Measurements from ENCODE around the gene TNIP1. TPM values are rescaled to one million over a fixed set of nuclear protein-coding genes. Genes with fewer than 3 reads are reported as not detected.
A peak's percentile ranks its signal among the peaks of the same experiment; 100 is the strongest.

TNIP1 gene
- total RNA-seq, 2 experiments from 2014 or later: 351 to 408 TPM

DNA sequence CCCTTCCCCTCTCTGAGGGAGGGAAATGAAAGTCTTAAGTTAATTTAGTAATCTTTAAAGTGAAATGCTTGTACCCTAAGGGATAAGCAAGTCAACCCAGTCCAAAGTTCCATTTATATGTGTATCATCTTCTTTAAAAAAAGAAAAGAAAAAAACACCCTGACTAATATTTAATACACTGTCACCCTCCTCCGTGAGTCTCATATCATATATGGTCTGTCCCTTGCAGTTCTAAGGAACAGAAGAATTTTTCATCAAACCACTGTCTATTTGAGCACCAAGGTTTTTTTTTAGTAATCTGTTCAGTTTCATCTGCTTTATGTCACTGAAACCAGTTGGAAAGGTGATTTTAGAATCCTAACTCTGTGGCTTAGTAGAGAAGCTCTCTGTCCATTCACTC lies 15.2 kb downstream of the TNIP1 start:
- intact Hi-C loops (cut with DNase I, micrococcal nuclease): loop anchor here in 1 of 2 experiments (1.0 kb wide), 1 partner anchor 13 kb away; no protein-coding TSS in a partner anchor
- H3K27ac Mint-ChIP-seq: peak overlapping the region; percentile 91
- H3K27me3 Mint-ChIP-seq: no peaks in the 10 kb centered on the region
- ChIA-PET POLR2A (interaction anchor here (0.5 to 2.0 kb wide), 3 partner anchors 13 to 372 kb away, joined by 3 to 21 read pairs (median 3); no protein-coding TSS in a partner anchor), CTCF (interaction anchor here (0.7 to 2.2 kb wide), 11 partner anchors 10 to 175 kb away, joined by 3 to 11 read pairs (median 4); partner anchors contain the start of gene TNIP1)
- H3K9me3 Mint-ChIP-seq (ENCODE audit: low read depth): no peaks in the 10 kb centered on the region
- DNase-seq (no peak), ATAC-seq (peak; percentile 58)
- peak overlapping the region; percentile 27 for H3K4me3 Mint-ChIP-seq
- peaks cover 94% of the 10 kb centered on the region for H3K36me3 Mint-ChIP-seq (ENCODE audit: low read depth)
- peaks cover 99% of the 10 kb centered on the region for H3K4me1 Mint-ChIP-seq

DNA sequence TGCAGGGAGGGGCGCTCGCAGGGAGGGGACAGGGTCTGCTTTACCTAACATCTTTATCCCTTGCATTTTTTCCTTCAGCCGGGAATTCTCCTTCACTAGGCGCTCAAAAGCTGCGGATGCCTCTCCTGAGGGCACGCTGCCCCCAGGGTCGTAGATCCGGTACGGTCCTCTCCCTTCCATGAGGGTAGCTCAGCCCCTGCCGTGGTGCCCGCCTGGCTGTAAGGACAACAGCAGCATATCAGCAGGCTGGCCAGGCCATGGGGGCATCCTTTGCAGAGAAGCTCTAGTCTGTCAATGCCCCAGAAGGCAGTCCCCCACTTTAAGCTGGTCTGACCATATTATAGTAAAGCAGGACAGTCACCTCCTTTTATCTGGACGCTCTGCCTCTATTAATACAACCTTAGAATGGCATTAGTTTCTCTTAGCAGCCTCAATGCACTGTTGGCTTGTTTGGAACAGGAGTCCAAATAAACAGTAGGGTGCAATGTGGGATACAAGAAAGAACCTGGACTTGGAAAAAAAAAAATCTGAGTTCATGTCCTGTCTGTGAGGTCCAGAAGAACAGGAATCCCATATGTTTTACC lies 15.8 kb downstream of the TNIP1 start:
- DNase-seq: no peak
- H3K4me3 Mint-ChIP-seq: no peak overlapping the region
- POLR2A ChIA-PET: interaction anchor here (1.2 to 2.0 kb wide), 2 partner anchors 13 to 14 kb away, joined by 4 to 21 read pairs; no protein-coding TSS in a partner anchor

DNA sequence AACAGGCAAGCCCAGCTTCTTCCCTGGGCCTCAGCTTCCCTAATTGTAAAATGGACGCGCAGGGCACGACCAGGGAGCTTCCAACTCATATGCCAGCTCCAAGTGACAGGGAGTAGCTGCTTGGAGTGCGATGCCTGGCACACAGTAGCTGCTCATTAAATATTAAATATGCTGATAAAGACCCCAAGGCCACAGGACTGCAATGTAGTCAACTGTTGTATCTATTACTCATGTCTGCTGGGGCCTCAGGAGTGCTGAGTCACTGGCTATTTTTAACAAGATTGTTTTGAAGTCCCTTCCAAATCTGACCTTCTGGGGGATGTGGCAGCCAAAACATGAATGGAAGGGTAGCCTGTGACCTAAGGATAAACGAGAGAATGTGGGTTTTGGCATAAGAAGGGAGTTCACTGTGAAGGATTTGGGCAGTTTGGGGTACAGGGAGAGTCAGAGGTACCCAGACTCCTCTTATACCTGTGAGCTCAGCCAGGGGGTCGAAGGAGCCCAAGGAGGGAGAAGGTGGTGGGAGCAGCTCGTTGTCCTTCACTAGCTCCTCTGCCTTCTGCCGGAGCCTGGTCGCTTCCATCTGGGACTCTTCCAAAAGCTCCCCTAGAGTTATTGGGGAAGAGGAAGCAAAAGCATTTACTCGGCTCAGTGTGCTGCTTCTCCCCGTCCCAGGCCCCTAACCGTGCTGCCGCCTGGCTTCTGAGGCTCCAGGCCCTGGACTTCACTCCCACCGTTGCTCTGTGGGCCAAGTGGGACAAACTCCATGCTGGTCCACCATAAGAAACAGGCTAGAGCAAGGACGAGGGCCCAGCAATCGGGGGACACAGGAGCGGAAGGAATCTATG lies 17.5 kb downstream of the TNIP1 start:
- Mint-ChIP-seq H3K27ac (peak overlapping the region; percentile 87), H3K9me3 (ENCODE audit: low read depth) (no peaks in the 10 kb centered on the region), H3K36me3 (ENCODE audit: low read depth) (peaks cover 95% of the 10 kb centered on the region), H3K4me1 (peaks cover 96% of the 10 kb centered on the region), H3K27me3 (no peaks in the 10 kb centered on the region), H3K4me3 (no peak overlapping the region)
- intact Hi-C loops (cut with DNase I, micrococcal nuclease): loop anchor here in 1 of 2 experiments (5.0 kb wide), 1 partner anchor 34 kb away; no protein-coding TSS in a partner anchor
- POLR2A ChIA-PET: no interaction called here
- DNase-seq (no peak), ATAC-seq (no peak)
- CTCF ChIA-PET: interaction anchor here (0.8 to 3.6 kb wide), 4 partner anchors 11 to 87 kb away, joined by 3 to 32 read pairs (median 4); no protein-coding TSS in a partner anchor

More for the DNA sequence above, 15.8 kb downstream of the TNIP1 start:
- Mint-ChIP-seq H3K36me3 (ENCODE audit: low read depth) (peaks cover 96% of the 10 kb centered on the region), H3K4me1 (peaks cover 99% of the 10 kb centered on the region), H3K9me3 (ENCODE audit: low read depth) (no peaks in the 10 kb centered on the region), H3K27me3 (no peaks in the 10 kb centered on the region), H3K27ac (peak overlapping the region; percentile 91)
- no peak for ATAC-seq
- CTCF ChIA-PET: interaction anchor here (0.8 to 2.2 kb wide), 9 partner anchors 11 to 176 kb away, joined by 3 to 11 read pairs (median 4); partner anchors contain the start of gene TNIP1
- intact Hi-C loops (cut with DNase I, micrococcal nuclease): loop anchor here in 1 of 2 experiments (5.0 kb wide), 1 partner anchor 32 kb away; no protein-coding TSS in a partner anchor

DNA sequence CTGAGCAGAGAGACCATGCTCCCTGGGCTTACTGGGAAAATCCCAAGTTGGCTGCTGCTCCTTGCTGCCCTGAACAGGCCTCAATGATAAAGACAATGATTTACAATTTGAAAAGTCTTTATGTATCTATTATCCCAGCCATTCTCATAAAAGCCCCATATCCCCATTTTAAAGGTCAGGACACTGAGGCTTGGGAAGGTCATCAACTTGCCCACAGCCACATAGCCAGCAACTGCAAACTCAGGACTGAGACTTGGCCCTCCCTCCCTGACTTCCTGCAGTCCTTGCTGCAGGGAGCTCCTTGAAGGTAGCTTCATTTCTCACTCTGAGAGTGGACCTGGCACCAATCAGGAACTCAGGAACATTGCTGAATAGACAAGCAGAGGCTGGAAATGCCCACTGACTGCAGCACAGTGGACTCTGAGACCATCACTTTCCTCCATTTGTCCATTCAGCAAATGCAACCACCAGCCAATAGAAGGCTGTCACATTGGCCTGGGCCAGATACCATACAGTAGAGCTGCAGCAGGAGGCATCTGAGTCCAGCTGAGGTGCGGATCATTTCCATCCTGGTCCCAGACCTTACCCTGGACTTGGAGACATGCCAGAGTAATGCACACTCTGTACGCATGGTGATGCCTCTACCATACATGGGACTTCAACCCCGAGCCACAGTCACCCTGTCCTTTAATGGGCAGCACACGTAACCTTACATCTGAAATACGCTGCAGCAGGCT lies 18.3 kb downstream of the TNIP1 start:
- intact Hi-C loops (cut with DNase I, micrococcal nuclease): loop anchor here in 1 of 2 experiments (5.0 kb wide), 1 partner anchor 35 kb away; no protein-coding TSS in a partner anchor
- Mint-ChIP-seq H3K27me3 (no peaks in the 10 kb centered on the region), H3K36me3 (ENCODE audit: low read depth) (peaks cover 95% of the 10 kb centered on the region), H3K4me1 (peaks cover 88% of the 10 kb centered on the region), H3K27ac (peak overlapping the region; percentile 87), H3K4me3 (no peak overlapping the region), H3K9me3 (ENCODE audit: low read depth) (no peaks in the 10 kb centered on the region)
- DNase-seq: no peak
- CTCF ChIA-PET: interaction anchor here (0.8 to 3.6 kb wide), 3 partner anchors 21 to 88 kb away, joined by 3 to 32 read pairs (median 4); no protein-coding TSS in a partner anchor
- POLR2A ChIA-PET: interaction anchor here (1.3 kb wide), 1 partner anchor 16 kb away, joined by 4 read pairs; no protein-coding TSS in a partner anchor
- no peak for ATAC-seq

DNA sequence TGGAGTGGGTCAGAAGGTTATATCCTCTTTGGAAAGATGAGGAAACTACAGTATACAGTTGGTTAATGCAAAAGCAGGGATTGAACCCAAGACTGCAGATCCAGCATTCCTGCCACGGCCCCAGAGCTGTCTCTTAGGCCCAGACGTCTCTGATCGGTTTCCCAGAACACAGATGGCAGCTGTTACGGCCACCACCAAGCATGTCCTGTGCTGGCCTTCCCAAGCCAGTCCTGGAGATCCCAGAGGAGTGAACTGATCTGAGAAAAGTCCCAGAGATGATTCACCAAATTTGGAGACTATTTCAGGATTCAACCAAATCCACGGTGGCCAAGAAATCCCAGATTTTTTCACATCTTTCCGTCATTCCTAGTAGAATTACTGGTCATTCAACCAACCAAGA lies 20.1 kb downstream of the TNIP1 start:
- H3K27me3 Mint-ChIP-seq: no peaks in the 10 kb centered on the region
- H3K4me3 Mint-ChIP-seq: no peak overlapping the region
- H3K4me1 Mint-ChIP-seq: peaks cover 69% of the 10 kb centered on the region
- intact Hi-C loops (cut with DNase I, micrococcal nuclease): loop anchor here (1.0 to 5.0 kb wide), 5 partner anchors 18 to 92 kb away; no protein-coding TSS in a partner anchor
- DNase-seq: no peak
- peak overlapping the region; percentile 90 for H3K27ac Mint-ChIP-seq
- POLR2A ChIA-PET: interaction anchor here (0.7 to 1.3 kb wide), 3 partner anchors 20 to 55 kb away, joined by 3 to 4 read pairs (median 4); partner anchors contain the start of gene TNIP1
- CTCF ChIA-PET: interaction anchor here (0.7 to 4.5 kb wide), 8 partner anchors 9 to 54 kb away, joined by 3 to 32 read pairs (median 4); no protein-coding TSS in a partner anchor
- no peak for ATAC-seq
- H3K9me3 Mint-ChIP-seq (ENCODE audit: low read depth): no peaks in the 10 kb centered on the region
- peaks cover 94% of the 10 kb centered on the region for H3K36me3 Mint-ChIP-seq (ENCODE audit: low read depth)

DNA sequence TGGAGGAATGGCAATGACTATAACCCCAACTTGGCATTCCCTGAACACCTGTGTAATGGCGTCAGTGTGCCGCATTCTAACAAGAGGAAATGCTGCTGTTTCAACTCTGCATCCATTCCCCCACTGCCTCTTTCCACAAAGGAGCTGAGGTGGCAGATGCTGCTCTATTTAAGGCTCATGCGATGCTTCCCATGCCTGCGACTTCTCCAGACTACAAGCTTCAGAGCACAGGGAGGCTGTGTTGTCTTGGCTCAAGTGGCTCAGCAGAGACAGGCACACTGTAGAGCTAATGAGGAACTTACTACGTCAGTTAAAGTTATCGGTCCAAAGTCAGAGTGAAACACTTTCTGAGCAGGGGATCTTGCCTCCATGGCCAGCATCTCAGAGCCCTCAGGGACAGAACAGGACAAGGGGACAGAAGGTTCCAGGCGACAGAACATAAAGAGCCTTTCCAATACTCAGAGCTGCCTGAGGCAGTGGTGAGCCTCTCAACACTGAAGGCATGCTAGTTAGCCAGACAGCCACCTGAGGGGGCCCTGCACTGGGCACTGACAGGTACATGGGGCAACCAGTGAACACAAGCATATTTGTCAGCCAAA lies 21.8 kb downstream of the TNIP1 start:
- Mint-ChIP-seq H3K36me3 (ENCODE audit: low read depth) (peaks cover 94% of the 10 kb centered on the region), H3K27ac (peak overlapping the region; percentile 90), H3K9me3 (ENCODE audit: low read depth) (no peaks in the 10 kb centered on the region), H3K27me3 (no peaks in the 10 kb centered on the region), H3K4me1 (peaks cover 53% of the 10 kb centered on the region), H3K4me3 (peak overlapping the region; percentile 36)
- no peak for DNase-seq
- CTCF ChIA-PET: interaction anchor here (0.6 to 4.5 kb wide), 9 partner anchors 10 to 106 kb away, joined by 3 to 25 read pairs (median 4); no protein-coding TSS in a partner anchor
- ATAC-seq: no peak
- POLR2A ChIA-PET: no interaction called here
- intact Hi-C loops (cut with DNase I, micrococcal nuclease): loop anchor here in 1 of 2 experiments (2.0 kb wide), 1 partner anchor 56 kb away; no protein-coding TSS in a partner anchor

DNA sequence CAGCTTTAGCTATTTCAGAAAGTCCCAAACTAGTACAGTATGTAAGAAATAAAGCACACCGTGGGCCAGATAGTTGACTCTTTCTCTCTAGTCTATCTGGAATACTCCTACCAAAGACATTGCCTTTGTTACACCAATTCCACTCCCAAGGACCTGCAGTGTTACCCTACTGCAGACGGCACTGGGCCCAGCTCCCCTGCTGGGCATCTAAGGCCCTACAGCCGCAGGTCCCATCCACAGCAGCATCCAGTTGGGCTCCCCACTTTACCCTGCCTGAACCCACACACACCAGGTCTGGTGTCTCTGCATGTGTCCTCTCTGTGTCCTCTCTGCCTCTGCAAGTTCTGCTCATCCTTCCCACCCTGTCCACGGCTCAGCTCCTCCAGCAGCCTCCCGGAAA lies 22.5 kb downstream of the TNIP1 start:
- Mint-ChIP-seq H3K4me1 (peaks cover 46% of the 10 kb centered on the region), H3K9me3 (ENCODE audit: low read depth) (no peaks in the 10 kb centered on the region), H3K27me3 (no peaks in the 10 kb centered on the region), H3K27ac (peak overlapping the region; percentile 13), H3K4me3 (no peak overlapping the region), H3K36me3 (ENCODE audit: low read depth) (peaks cover 93% of the 10 kb centered on the region)
- no peak for DNase-seq
- ATAC-seq: no peak
- ChIA-PET CTCF (interaction anchor here (0.6 to 4.5 kb wide), 8 partner anchors 10 to 106 kb away, joined by 3 to 25 read pairs (median 4); no protein-coding TSS in a partner anchor), POLR2A (no interaction called here)
- intact Hi-C loops (cut with DNase I, micrococcal nuclease): loop anchor here in 1 of 2 experiments (2.0 kb wide), 1 partner anchor 56 kb away; no protein-coding TSS in a partner anchor

DNA sequence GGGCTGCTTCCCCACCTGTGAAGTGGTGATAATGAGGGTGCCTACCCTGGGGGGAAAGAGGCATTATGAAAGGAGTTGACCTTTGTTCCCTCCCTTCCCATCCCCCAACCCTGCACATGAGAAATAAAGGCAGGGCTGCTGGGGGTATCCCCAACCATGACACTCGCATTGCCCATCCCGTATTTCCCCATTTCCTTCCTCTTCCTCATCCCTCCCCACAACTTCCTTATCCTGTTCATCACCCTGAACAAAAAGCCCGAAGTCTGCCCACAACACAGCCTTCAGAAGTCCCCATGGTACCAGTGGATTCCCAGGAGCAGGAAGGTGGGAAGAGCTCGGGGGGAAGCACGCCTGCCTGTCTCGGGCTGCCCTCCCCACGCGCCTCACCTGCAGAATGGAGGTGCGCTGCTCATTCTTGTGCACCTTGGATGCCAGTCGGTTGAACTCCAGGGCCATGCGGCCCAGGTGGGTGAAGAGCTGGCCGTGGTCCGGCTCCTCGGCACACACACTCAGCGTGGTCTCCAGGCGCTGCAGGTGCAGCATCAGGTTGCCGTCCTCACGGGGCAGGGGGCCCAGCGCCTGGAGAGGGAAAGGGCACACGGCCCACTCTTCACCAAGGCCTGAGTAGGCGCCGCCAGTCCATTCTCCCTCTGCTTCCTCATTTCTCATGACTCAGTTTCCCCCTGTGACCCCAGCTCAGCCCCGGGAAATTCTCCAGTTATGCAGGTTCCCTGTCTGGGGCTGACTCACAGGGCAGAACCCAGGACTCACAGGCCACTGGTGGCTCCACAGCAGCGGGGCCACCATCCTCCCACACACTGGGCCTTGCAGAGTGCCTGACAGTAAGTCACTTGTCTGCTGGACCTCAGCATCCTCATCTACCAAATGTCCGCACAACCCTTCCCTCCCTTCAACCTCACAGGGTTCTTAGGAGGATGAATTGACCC lies 24.2 kb downstream of the TNIP1 start:
- CTCF ChIA-PET: interaction anchor here (0.6 to 4.5 kb wide), 4 partner anchors 8 to 95 kb away, joined by 3 to 25 read pairs (median 11); no protein-coding TSS in a partner anchor
- no peaks in the 10 kb centered on the region for H3K27me3 Mint-ChIP-seq
- no peak for ATAC-seq
- H3K4me3 Mint-ChIP-seq: no peak overlapping the region
- H3K4me1 Mint-ChIP-seq: peaks cover 34% of the 10 kb centered on the region
- no peak for DNase-seq
- POLR2A ChIA-PET: no interaction called here
- peaks cover 93% of the 10 kb centered on the region for H3K36me3 Mint-ChIP-seq (ENCODE audit: low read depth)
- intact Hi-C loops (cut with DNase I, micrococcal nuclease): no loop called here
- H3K27ac Mint-ChIP-seq: no peak overlapping the region
- no peaks in the 10 kb centered on the region for H3K9me3 Mint-ChIP-seq (ENCODE audit: low read depth)

DNA sequence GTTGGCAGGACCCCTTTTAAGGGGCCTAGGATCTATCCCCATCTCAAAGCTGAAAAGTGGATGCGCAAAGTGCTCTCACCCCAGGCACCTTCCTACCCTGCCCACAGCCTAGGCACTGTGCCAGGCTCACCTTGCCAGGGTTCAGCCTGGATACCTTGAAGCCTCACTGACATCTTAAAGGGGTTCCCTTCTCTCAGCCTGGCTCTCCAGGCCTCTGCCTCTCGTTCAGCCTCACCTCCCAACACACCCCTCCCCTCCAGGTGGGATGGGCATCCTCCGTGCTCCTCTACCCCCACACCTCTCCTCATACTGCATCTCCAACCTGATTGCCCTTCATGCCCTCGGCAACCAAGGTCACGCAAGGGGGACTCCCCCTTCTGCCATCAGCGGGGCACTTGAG lies 25.5 kb downstream of the TNIP1 start:
- Mint-ChIP-seq H3K36me3 (ENCODE audit: low read depth) (peaks cover 89% of the 10 kb centered on the region), H3K4me3 (no peak overlapping the region), H3K27ac (no peak overlapping the region), H3K9me3 (ENCODE audit: low read depth) (no peaks in the 10 kb centered on the region), H3K4me1 (peaks cover 21% of the 10 kb centered on the region), H3K27me3 (no peaks in the 10 kb centered on the region)
- ATAC-seq (no peak), DNase-seq (no peak)
- ChIA-PET POLR2A (interaction anchor here (0.7 kb wide), 1 partner anchor 593 kb away, joined by 3 read pairs; no protein-coding TSS in a partner anchor), CTCF (interaction anchor here (1.5 kb wide), 1 partner anchor 110 kb away, joined by 5 read pairs; no protein-coding TSS in a partner anchor)
- intact Hi-C loops (cut with DNase I, micrococcal nuclease): no loop called here

Measured in activated CD4-positive, alpha-beta T cell treated with anti-CD3 and anti-CD28 coated beads for 36 hours (primary cell).